Activated CD8-positive, alpha-beta memory T cell treated with anti-CD3 and anti-CD28 coated beads, Interleukin-2, amount 50 U/mL, for 4 hours (primary cell): ENCODE results near the gene HLA-DRA.

Experiments used
- DNase-seq: peaks from one replicate; pipeline ENCODE4 v3.0.0-alpha.2; 2020

The HLA-DRA gene

GRCh38 chr6:32483968-32484613 is 44.4 kb downstream of the HLA-DRA start:
- peak; percentile 14 for DNase-seq

- DNase-seq, result no peak
These were observed 44.9 kb downstream of the HLA-DRA start for GRCh38 chr6:32484614-32484998.

GRCh38 chr6:32488083-32488482 is 48.4 kb downstream of the HLA-DRA start:
- DNase-seq, result no peak

- DNase-seq, result no peak
These were observed 52.0 kb downstream of the HLA-DRA start for GRCh38 chr6:32491700-32492099.

GRCh38 chr6:32492351-32492750 is 52.7 kb downstream of the HLA-DRA start:
- DNase-seq, result no peak
